Stimulated activated CD4-positive, alpha-beta T cell treated with anti-CD3 and anti-CD28 coated beads, Interleukin-15, amount 100 ng/mL, for 1 hour (primary cell): ENCODE measurements around the gene DTX1.
A peak's percentile ranks its signal among the peaks of the same experiment; 100 is the strongest.
"Not testable (repeated sequence)": the region's sequence is repeated elsewhere in the genome, so short reads cannot be mapped to it uniquely, and the experiment has no call there.

Source experiments
- DNase-seq, 2 donors: peaks; one replicate each; pipeline ENCODE4 v3.0.0-alpha.2; 2020; ENCODE audit warnings: low read depth in 1 of 2, low spot score in 1 of 2

The DTX1 gene

GRCh38 chr12:113135178-113136127 lies 78.9 kb downstream of the DTX1 start, which contains the start of gene RASAL1:
TSS of gene RASAL1 (minus strand) at chr12:113135761. CDS start at chr12:113135462, 299 bp downstream.
- DNase-seq = peak; percentile 44 to 79

GRCh38 chr12:113136128-113136989 lies 79.8 kb downstream of the DTX1 start:
- peak in 1 of 2 donors; percentile 31 for DNase-seq

GRCh38 chr12:113136990-113137511 lies 80.5 kb downstream of the DTX1 start:
- no peak for DNase-seq

DNA sequence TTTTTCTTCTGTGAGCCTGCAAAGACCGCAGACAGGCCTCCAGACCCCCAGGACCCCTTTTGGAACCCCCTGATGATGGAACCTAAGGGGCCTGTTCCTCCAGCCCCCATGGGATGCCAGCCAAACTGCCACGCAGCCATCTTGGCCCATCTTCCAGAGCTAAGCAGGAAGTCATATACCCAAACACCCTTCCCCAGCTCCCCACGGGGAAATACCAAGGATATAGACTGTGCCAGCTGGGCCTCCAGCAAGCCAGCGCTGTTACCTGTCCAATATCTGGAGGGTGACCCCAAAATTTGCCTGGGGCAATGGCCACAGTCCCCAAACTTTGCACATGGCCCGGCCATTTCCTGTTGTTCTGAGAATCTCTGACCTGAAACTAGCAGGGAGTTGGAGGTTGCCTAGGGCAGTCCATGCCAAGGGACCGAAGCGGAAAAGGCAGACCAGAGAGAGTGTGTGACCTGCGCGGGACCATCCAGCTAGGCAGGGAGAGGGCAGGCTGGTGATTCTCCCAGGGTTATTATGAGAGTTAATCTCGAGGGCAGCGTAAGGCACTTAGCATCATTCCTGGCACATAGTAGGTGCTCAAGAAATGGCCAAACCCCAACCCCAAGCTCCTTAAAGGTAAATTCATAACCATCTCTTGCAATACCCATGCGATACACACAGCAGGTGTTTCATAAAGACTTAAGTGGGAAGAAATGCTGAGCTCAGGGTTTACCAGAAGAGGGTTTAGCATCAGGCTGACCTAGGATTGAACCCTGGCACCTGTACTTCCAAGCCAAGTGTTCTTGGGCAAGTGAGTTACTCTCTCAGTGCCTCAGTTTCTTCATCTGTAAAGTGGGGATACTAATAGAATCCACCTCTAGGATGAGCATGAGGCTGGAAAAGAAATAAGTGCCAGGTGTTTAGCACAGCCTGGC lies 81.6 kb downstream of the DTX1 start:
- DNase-seq = no peak

DNA sequence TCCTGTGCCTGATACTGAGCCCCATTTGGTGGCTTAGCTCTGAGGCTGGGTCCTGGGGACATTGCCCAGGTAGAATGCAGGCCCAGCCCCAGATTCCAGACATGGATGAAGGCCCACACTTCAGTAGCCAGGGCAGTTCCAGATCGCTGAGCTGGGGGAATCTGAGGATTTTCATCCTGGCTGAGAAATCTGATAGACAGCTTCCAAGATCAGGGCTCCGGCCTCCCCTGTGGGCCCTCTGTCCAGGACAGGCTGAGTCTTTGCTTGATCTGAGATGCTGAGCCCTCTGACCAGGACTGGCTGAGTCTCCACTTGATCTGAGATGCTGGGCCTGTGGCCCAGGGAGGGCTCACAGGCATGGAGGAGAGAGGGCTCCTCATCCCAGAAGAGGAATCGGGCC lies 82.3 kb downstream of the DTX1 start:
- DNase-seq = no peak

DNA sequence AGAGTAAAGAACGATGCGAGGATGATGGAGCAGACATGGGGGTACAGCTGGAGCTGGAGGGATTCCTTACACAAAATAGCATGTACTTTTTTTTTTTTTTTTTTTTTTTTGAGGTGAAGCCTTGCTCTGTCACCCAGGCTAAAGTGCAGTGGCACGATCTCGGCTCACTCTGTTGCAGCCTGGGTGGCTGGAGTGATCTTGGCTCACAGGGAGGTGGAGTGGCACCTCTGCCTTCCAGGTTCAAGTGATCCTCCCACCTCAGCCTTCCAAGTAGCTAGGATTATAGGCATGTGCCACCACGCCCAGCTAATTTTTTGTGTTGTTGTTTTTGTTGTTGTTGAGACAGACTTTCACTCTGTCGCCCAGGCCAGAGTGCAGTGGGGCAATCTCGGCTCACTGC lies 84.2 kb downstream of the DTX1 start:
- no peak for DNase-seq

GRCh38 chr12:113141716-113142115 lies 85.2 kb downstream of the DTX1 start:
- not testable (repeated sequence) for DNase-seq

DNA sequence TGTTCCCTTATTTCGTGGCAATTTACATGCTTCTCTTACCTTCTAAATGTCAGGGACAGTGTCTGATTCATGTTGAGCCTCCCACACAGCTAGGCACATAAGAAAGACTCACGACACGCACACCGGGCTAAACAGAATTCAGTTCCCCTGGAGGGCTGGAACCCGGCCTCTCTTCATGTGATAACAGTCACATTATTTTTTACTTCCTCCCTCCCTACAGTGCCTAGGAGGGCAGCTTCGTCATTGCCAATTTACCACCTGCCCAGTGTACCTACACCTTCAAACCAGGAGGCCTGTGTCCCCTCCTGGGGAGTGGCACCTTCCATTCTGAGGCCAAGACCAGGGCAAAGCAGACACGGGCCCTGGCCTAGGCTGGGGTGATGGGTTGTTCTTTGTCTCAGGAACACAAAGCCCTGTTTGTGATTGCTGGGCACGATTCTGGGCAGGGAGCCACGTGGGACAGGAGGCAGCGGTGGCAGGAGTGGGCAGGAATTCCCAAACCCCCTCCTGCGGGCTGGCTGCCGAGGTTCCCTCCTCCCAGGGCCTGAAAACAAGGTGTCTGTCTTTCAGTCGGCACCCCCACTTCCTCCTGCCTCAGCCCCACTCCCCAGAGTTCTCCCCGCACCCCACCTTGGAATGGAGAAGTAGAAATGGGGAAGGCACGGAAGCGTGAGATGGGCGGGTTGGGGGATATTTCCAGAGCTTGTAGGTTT lies 85.8 kb downstream of the DTX1 start:
- no peak for DNase-seq

GRCh38 chr12:113142886-113143332 lies 86.4 kb downstream of the DTX1 start:
- no peak for DNase-seq

DNA sequence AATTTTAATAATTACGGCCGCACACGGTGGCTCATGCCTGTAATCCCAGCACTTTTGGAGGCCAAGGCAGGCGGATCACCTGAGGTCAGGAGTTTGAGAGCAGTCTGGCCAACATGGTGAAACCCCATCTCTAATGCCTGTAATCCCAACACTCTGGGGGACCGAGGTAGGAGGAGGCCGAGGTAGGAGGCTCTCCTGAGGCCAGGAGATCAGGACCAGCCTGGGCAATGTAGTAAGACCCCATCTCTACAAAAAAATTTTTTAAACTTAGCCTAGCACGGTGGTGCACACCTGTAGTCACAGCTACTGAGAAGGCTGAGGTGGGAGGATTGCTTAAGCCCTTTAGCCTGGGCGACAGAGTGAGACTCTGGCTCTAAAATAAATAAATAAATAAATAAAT lies 87.4 kb downstream of the DTX1 start:
- no peak for DNase-seq

GRCh38 chr12:113144806-113145205 lies 88.3 kb downstream of the DTX1 start:
- no peak for DNase-seq

DNA sequence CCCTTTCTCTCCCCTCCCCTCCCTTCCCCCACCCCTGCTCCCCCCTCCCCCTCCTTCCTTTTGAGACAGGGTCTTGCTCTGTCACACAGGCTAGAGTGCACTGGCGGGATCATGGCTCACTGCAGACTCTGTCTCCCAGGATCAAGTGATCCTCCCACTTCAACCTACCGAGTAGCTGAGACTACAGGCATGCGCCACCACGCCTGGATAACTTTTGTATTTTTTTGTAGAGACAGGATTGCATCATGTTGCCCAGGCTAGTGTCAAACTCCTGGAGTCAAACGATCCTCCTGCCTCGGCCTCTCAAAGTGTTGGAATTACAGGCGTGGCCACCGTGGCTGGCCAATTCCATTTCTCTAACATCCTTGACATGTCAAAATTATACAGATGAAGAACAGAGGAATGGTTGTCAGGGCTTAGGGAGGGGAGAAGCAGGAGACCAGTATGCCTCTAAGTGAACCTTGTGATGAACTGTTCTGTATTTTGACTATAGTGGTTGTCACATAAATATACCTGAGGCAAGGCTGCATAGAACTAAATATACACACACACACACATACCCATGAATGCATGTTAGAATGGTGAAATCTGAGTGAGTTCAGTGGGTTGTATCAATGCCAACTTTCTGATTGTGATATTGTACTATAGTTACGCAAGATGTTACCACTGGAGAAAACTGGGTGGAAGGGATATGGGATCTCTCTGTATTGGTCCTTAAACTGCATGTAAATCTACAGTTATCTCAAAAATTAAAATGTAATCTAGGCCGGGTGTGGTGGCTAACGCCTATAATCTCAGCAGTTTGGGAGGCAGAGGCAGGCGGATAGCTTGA lies 89.4 kb downstream of the DTX1 start:
- DNase-seq = no peak

DNA sequence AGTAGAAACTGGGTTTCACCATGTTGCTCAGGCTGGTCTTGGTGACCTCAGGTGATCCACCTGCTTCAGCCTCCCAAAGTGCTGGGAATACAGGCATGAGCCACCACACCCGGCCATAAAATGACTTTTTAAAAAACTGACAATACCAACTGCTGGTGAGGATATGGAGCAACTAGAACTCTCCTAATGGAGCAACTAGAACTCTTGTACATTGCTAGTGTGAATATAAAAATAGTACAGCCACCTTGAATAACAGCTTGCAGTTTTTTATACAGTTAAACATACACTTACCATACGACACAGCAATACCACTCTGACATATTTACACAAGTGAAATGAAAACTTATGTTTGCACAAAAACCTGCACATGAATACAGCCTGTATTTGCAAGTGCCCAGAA lies 90.5 kb downstream of the DTX1 start:
- no peak for DNase-seq
